Uterine smooth muscle cell (primary cell): Measurements from ENCODE around the gene CT47A7. TPM values are rescaled to one million over a fixed set of nuclear protein-coding genes. Genes with fewer than 3 reads are reported as not detected.

Experiments used
- total RNA-seq: library from RNA; depleted of rRNA; stranded (reverse); fragments of >200 nt; gene quantifications from 2 replicates; pipeline ENCODE4 v1.2.3, GENCODE V29; 2014

CT47A7 gene
- not detected in 2 replicates for total RNA-seq

GRCh38 chrX:120956500-120956899 is at the start of gene CT47A7:
Gene CT47A7 (minus strand): TSS chrX:120956600. CDS start chrX:120956345, 255 bp downstream.

GRCh38 chrX:120985660-120986059 is 29.3 kb upstream of the CT47A7 start, which contains the start of gene CT47A1:
Gene CT47A1 (minus strand): TSS chrX:120985760. CDS start chrX:120985529, 231 bp downstream.

Other genes with a start within 250 kb of the CT47A7 start
- gene CT47B1, start 80.7 kb downstream of the CT47A7 start, total RNA-seq = not detected in 2 replicates
- gene CT47A11, start 19.4 kb downstream of the CT47A7 start, total RNA-seq = not detected in 2 replicates
- not detected in 2 replicates for gene CT47A10, start 14.6 kb downstream of the CT47A7 start, total RNA-seq
- not detected in 2 replicates for gene CT47A9, start 9.7 kb downstream of the CT47A7 start, total RNA-seq
- not detected in 2 replicates for gene CT47A8, start 4.9 kb downstream of the CT47A7 start, total RNA-seq
- not detected in 2 replicates for gene CT47A6, start 4.9 kb upstream of the CT47A7 start, total RNA-seq
- not detected in 2 replicates for gene CT47A5, start 9.7 kb upstream of the CT47A7 start, total RNA-seq
- not detected in 2 replicates for gene CT47A4, start 14.6 kb upstream of the CT47A7 start, total RNA-seq
- gene CT47A3, start 19.5 kb upstream of the CT47A7 start, total RNA-seq = not detected in 2 replicates
- not detected in 2 replicates for gene CT47A2, start 24.3 kb upstream of the CT47A7 start, total RNA-seq
- gene CT47A1, start 29.2 kb upstream of the CT47A7 start, total RNA-seq = not detected in 2 replicates
- 1.2 and 2.0 TPM in 2 replicates for gene GLUD2, start 91.0 kb upstream of the CT47A7 start, total RNA-seq